Suprapubic skin (tissue), 4 donors: ENCODE results near the gene FLOT2. TPM values are rescaled to one million over a fixed set of nuclear protein-coding genes. Genes with fewer than 3 reads are reported as not detected.

Experiments
- DNase-seq, 2 donors: peaks; one replicate each; pipeline ENCODE4 v3.0.0-alpha.2; 2019; ENCODE audit warnings: low spot score in 2 of 2
- H3K27ac ChIP-seq: fragments of 200-600 bp; sonication (generic); one replicate; pipeline ENCODE4 v1.5.1; 2019
- H3K27me3 ChIP-seq: fragments of 200-600 bp; sonication (generic); one replicate; pipeline ENCODE4 v1.5.1; 2019
- H3K36me3 ChIP-seq: fragments of 200-600 bp; sonication (generic); one replicate; pipeline ENCODE4 v1.5.1; 2019
- H3K4me1 ChIP-seq: fragments of 200-600 bp; sonication (generic); one replicate; pipeline ENCODE4 v1.5.1; 2019
- H3K4me3 ChIP-seq: fragments of 200-600 bp; sonication (generic); one replicate; pipeline ENCODE4 v1.5.1; 2019; ENCODE audit warnings: mild to moderate bottlenecking
- H3K9me3 ChIP-seq: fragments of 200-600 bp; sonication (generic); one replicate; pipeline ENCODE4 v1.5.1; 2019
- CTCF ChIP-seq, 2 donors: fragments of 200-600 bp in 1 of 2; fragments of 450-650 bp in 1 of 2; sonication (generic) in 1 of 2; IDR thresholded peaks; one replicate each; pipeline ENCODE4 v1.5.1; 2016 to 2019; ENCODE audit warnings: antibody characterized with exemption in 2 of 2, mild to moderate bottlenecking in 1 of 2, moderate library complexity in 1 of 2
- EP300 ChIP-seq: sonication (generic); formaldehyde crosslinking; IDR thresholded peaks from one replicate; pipeline ENCODE4 v1.6.1; 2017; ENCODE audit warnings: antibody characterized with exemption
- POLR2A ChIP-seq, 2 donors: fragments of 450-650 bp; IDR thresholded peaks; one replicate each; pipeline ENCODE4 v1.6.1; 2017; ENCODE audit warnings: antibody characterized with exemption in 2 of 2, mild to moderate bottlenecking in 2 of 2, moderate library complexity in 2 of 2
- POLR2AphosphoS5 ChIP-seq, 3 donors: sonication (generic); formaldehyde crosslinking; IDR thresholded peaks; one replicate each; pipeline ENCODE4 v1.6.1; 2017; ENCODE audit warnings: antibody characterized with exemption in 3 of 3
- WGBS: methylation state at CpG from one replicate; pipeline ENCODE4 v1.1.5; 2018; 5-methylcytosine and 5-hydroxymethylcytosine counted together
- total RNA-seq, 4 donors: library from RNA; depleted of rRNA; stranded (reverse); fragments of >200 nt; gene quantifications; one replicate each; pipeline ENCODE4 v1.1.0, GENCODE V29; 2016

Gene FLOT2
- total RNA-seq, 4 donors from 2014 or later, result 41.7 to 57.5 (median 52.3) TPM

GRCh38 chr17:28925912-28926365 lies 28.4 kb upstream of the FLOT2 start:
- WGBS, result 25% methylated on average over 2 of the region's 2 CpGs
- Histone ChIP-seq H3K4me3 (no peak overlapping the region), H3K4me1 (no peaks in the 10 kb centered on the region), H3K27me3 (no peaks in the 10 kb centered on the region), H3K36me3 (peaks cover 40% of the 10 kb centered on the region), H3K27ac (no peak overlapping the region), H3K9me3 (no peaks in the 10 kb centered on the region)
- DNase-seq, result no peak
- no peak for TF ChIP-seq POLR2A (IDR thresholded peaks at IDR 0.05)
- no peak for TF ChIP-seq CTCF (IDR thresholded peaks at IDR 0.05)
- no peak for TF ChIP-seq EP300
- no peak for TF ChIP-seq POLR2AphosphoS5 (IDR thresholded peaks at IDR 0.05)

GRCh38 chr17:28920201-28920600 lies 22.7 kb upstream of the FLOT2 start:
- DNase-seq, result no peak
- Histone ChIP-seq H3K27ac (no peak overlapping the region), H3K36me3 (peaks cover 96% of the 10 kb centered on the region), H3K4me1 (peaks cover 8% of the 10 kb centered on the region), H3K27me3 (no peaks in the 10 kb centered on the region), H3K4me3 (no peak overlapping the region), H3K9me3 (no peaks in the 10 kb centered on the region)
- TF ChIP-seq POLR2AphosphoS5 (IDR thresholded peaks at IDR 0.05) (no peak), CTCF (IDR thresholded peaks at IDR 0.05) (no peak), EP300 (no peak), POLR2A (IDR thresholded peaks at IDR 0.05) (no peak)

GRCh38 chr17:28918295-28918694 lies 20.8 kb upstream of the FLOT2 start:
- DNase-seq, result no peak
- no peak for TF ChIP-seq POLR2AphosphoS5 (IDR thresholded peaks at IDR 0.05)
- no peak for TF ChIP-seq POLR2A (IDR thresholded peaks at IDR 0.05)
- no peak for TF ChIP-seq EP300
- no peak for TF ChIP-seq CTCF (IDR thresholded peaks at IDR 0.05)
- H3K27ac ChIP-seq, result no peak overlapping the region
- WGBS, result 80% methylated on average over 2 of the region's 2 CpGs
- H3K27me3 ChIP-seq, result no peaks in the 10 kb centered on the region
- H3K4me1 ChIP-seq, result peaks cover 8% of the 10 kb centered on the region
- no peaks in the 10 kb centered on the region for H3K9me3 ChIP-seq
- H3K4me3 ChIP-seq, result no peak overlapping the region
- peaks cover 97% of the 10 kb centered on the region for H3K36me3 ChIP-seq

GRCh38 chr17:28917465-28917864 lies 19.9 kb upstream of the FLOT2 start:
- TF ChIP-seq POLR2AphosphoS5 (IDR thresholded peaks at IDR 0.05) (no peak), POLR2A (IDR thresholded peaks at IDR 0.05) (no peak), EP300 (no peak), CTCF (IDR thresholded peaks at IDR 0.05) (no peak)
- Histone ChIP-seq H3K9me3 (no peaks in the 10 kb centered on the region), H3K27ac (no peak overlapping the region), H3K27me3 (no peaks in the 10 kb centered on the region), H3K4me3 (no peak overlapping the region), H3K4me1 (peaks cover 8% of the 10 kb centered on the region), H3K36me3 (peaks cover 97% of the 10 kb centered on the region)
- WGBS, result 65% methylated on average over 5 of the region's 5 CpGs
- no peak for DNase-seq

GRCh38 chr17:28917029-28917428 lies 19.5 kb upstream of the FLOT2 start:
- Histone ChIP-seq H3K36me3 (peaks cover 97% of the 10 kb centered on the region), H3K27me3 (no peaks in the 10 kb centered on the region), H3K27ac (no peak overlapping the region), H3K9me3 (no peaks in the 10 kb centered on the region), H3K4me3 (no peak overlapping the region), H3K4me1 (peaks cover 8% of the 10 kb centered on the region)
- WGBS, result 64% methylated on average over 12 of the region's 12 CpGs
- TF ChIP-seq POLR2A (IDR thresholded peaks at IDR 0.05) (no peak), CTCF (IDR thresholded peaks at IDR 0.05) (no peak), EP300 (no peak), POLR2AphosphoS5 (IDR thresholded peaks at IDR 0.05) (no peak)
- no peak for DNase-seq
